Endothelial cell (in vitro differentiated cells): ENCODE data around the gene SLC15A4. TPM values are rescaled to one million over a fixed set of nuclear protein-coding genes. Genes with fewer than 3 reads are reported as not detected.

Experiments used
- DNase-seq: peaks from one replicate; pipeline ENCODE4 v3.0.0; 2021; ENCODE audit warnings: low spot score
- H3K27ac Mint-ChIP-seq: one replicate; pipeline ENCODE4 v1.8.0; 2021; ENCODE audit warnings: mixed read lengths, inconsistent platforms; ENCODE audit not compliant: unreplicated experiment
- H3K27me3 Mint-ChIP-seq: one replicate; pipeline ENCODE4 v1.8.0; 2021; ENCODE audit warnings: mild to moderate bottlenecking, moderate library complexity, mixed read lengths, inconsistent platforms; ENCODE audit not compliant: unreplicated experiment
- H3K36me3 Mint-ChIP-seq: one replicate; pipeline ENCODE4 v1.8.0; 2021; ENCODE audit warnings: mild to moderate bottlenecking, low read depth, mixed read lengths, inconsistent platforms; ENCODE audit not compliant: unreplicated experiment
- H3K4me1 Mint-ChIP-seq: one replicate; pipeline ENCODE4 v1.8.0; 2021; ENCODE audit warnings: mild to moderate bottlenecking, mixed read lengths, inconsistent platforms; ENCODE audit not compliant: unreplicated experiment
- H3K4me3 Mint-ChIP-seq: one replicate; pipeline ENCODE4 v1.8.0; 2021; ENCODE audit warnings: mild to moderate bottlenecking, mixed read lengths, inconsistent platforms; ENCODE audit not compliant: unreplicated experiment
- H3K9me3 Mint-ChIP-seq: one replicate; pipeline ENCODE4 v1.8.0; 2021; ENCODE audit warnings: mixed read lengths, inconsistent platforms; ENCODE audit not compliant: unreplicated experiment
- total RNA-seq: library from RNA; stranded (reverse); fragmentation: NEBNext Ultra II Directional; extraction: Animal tissue kit (Norgen Biotek cat#: 25700); gene quantifications from one replicate; pipeline ENCODE4 v1.2.1, GENCODE V29; 2021; ENCODE audit not compliant: unreplicated experiment
- TF ChIP-seq, protein P1 (sequence below): fragments of 200-600 bp; sonication (generic); IDR thresholded peaks from one replicate; pipeline ENCODE4 v1.5.0; 2021; ENCODE audit warnings: antibody characterized with exemption; ENCODE audit not compliant: unreplicated experiment

SLC15A4 gene
- total RNA-seq, 1 donor from 2014 or later, result 8.1 TPM

DNA sequence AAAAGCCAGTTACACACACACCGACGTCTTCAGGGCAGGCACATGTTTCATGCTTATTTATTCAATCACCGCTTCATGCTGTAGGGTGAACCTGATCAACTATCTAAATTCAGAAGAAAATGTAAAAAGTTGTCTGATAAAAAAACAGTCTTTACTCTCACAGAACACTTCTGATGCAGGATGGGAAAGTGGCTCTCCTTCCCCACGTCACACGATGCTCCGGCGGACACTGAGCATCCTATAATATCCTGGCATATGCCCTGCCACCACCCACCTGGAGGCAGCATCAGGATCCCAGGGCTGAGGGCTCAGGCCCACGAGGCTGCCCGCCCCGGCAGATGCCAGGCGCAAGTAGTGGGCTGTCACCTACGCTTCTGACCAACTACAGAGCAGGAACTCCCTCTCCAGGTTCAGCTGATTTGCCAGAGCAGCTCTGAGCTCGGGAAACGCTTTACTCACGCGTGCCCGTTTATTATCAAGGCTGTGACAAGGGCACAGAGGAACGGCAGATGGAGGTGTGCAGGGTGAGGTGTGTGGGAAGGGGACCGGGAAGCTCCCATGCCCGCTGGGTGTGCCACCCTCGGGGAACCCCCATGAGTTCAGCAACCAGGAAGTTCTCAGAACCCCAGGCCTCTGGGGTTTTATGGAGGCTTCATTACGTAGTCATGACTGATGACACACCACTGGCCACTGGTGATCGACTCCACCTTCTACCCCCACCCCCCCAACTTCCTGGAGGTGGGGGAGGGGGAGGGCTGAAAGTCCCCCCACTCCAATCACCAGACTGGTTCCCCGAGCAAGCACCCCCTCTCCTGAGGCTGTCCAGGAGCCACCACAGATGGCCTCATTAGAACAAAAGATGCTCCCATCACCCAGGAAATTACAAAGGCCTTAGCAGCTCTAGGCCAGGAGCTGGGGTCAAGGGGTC is 32.1 kb downstream of the SLC15A4 start:
- TF ChIP-seq, protein P1, sequence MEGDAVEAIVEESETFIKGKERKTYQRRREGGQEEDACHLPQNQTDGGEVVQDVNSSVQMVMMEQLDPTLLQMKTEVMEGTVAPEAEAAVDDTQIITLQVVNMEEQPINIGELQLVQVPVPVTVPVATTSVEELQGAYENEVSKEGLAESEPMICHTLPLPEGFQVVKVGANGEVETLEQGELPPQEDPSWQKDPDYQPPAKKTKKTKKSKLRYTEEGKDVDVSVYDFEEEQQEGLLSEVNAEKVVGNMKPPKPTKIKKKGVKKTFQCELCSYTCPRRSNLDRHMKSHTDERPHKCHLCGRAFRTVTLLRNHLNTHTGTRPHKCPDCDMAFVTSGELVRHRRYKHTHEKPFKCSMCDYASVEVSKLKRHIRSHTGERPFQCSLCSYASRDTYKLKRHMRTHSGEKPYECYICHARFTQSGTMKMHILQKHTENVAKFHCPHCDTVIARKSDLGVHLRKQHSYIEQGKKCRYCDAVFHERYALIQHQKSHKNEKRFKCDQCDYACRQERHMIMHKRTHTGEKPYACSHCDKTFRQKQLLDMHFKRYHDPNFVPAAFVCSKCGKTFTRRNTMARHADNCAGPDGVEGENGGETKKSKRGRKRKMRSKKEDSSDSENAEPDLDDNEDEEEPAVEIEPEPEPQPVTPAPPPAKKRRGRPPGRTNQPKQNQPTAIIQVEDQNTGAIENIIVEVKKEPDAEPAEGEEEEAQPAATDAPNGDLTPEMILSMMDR, result no peak
- H3K9me3 Mint-ChIP-seq, result peaks cover 26% of the 10 kb centered on the region
- H3K27ac Mint-ChIP-seq, result no peak overlapping the region
- peaks cover 3% of the 10 kb centered on the region for H3K27me3 Mint-ChIP-seq
- no peak overlapping the region for H3K4me3 Mint-ChIP-seq
- DNase-seq, result no peak
- peaks cover 21% of the 10 kb centered on the region for H3K4me1 Mint-ChIP-seq
- H3K36me3 Mint-ChIP-seq, result peaks cover 20% of the 10 kb centered on the region

DNA sequence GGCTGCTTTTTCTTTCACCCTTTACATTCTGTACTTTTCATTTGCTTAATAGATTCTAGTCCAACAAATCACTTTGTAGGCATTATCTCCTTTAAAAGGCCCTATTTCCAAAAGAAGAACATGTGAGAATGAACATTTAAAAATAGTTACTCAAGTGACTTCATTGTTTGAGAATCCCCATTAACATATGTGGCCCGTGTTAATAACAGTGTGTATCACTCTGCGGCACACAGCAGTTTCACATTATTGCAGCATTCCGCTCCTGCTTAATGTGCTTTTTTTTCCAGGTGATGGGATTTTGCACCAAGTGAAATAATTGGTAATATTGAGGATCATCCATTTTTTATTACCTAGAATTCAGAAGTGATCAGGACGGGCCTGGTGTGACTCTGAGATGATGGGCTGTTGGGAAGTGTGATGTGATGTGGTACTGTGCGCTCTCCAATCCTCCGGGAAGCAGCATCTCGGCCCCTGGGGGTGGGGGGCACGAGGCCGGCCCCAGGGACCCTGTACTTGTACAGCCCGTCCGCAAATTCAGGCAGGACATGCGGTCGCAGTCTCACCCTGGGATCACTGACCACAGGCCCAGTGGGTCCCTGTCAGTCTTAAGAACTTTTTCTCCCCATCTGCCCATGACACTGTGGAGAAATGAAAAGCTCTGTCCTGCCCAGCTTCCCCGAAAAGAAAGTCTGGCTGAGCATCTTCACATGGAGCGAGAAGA is 32.9 kb downstream of the SLC15A4 start:
- Mint-ChIP-seq H3K36me3 (peaks cover 17% of the 10 kb centered on the region), H3K4me1 (peaks cover 19% of the 10 kb centered on the region), H3K27ac (no peak overlapping the region), H3K9me3 (peaks cover 26% of the 10 kb centered on the region), H3K27me3 (no peaks in the 10 kb centered on the region), H3K4me3 (no peak overlapping the region)
- TF ChIP-seq, protein P1, result no peak
- DNase-seq, result no peak

DNA sequence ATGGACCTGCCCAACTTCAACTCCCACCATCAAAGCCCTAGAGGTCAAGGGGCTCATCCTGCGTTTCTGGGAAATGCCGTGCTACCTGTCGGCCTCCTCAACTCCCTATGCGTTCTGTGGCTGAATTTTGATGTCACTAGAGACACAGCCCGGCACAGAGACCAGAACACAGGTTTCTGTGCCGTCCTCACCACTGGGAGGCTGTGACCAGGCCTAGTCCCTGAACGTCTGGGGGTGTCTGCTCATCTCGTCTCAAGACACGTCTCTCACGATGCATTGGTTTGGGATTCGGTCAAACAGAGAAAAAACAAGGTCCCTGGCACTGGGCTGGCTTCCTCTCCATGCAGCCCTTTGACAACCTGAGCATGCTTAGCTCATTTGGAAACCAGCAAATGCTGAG is 33.5 kb downstream of the SLC15A4 start:
- Mint-ChIP-seq H3K4me1 (peaks cover 14% of the 10 kb centered on the region), H3K4me3 (no peak overlapping the region), H3K27me3 (peaks cover 2% of the 10 kb centered on the region), H3K9me3 (peaks cover 22% of the 10 kb centered on the region), H3K27ac (no peak overlapping the region), H3K36me3 (peaks cover 14% of the 10 kb centered on the region)
- TF ChIP-seq, protein P1, result no peak
- DNase-seq, result no peak

DNA sequence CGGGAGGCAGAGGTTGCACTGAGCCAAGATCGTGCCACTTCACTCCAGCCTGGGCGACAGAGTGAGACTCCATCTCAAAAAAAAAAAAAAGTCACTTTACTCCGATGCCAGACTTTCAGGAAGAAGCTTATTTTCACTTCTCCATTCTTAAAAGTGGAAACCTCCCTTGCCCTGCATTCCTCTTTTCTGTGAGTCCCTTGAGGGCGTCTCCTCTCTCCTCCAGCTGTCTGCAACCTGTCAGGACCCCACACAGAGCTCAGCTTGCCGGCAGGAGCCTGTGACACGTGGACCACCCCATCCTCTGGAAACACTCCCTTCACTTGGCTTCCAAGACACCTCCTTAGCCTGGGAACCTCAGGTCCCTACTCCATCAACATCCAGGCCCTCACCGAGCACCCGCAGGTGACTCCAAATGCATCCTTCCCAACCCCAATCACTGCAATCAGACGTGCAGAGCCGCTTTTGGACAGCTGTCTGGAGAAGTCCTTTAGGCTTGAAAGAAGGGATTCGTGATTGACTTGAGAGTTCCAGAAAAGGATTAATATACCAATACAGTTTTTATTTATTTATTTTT is 34.3 kb downstream of the SLC15A4 start:
- Mint-ChIP-seq H3K4me3 (no peak overlapping the region), H3K27me3 (peaks cover 4% of the 10 kb centered on the region), H3K27ac (no peak overlapping the region), H3K36me3 (peaks cover 14% of the 10 kb centered on the region), H3K9me3 (peaks cover 22% of the 10 kb centered on the region), H3K4me1 (peaks cover 7% of the 10 kb centered on the region)
- TF ChIP-seq, protein P1, result no peak
- no peak for DNase-seq
